Smooth muscle cell (in vitro differentiated cells): Measurements from ENCODE around the gene DNAI7. TPM values are rescaled to one million over a fixed set of nuclear protein-coding genes. Genes with fewer than 3 reads are reported as not detected.

Source experiments
- DNase-seq: peaks from one replicate; lab custom pipeline; 2025; ENCODE audit not compliant: unreplicated experiment; lab: John Stamatoyannopoulos, UW
- H2AFZ ChIP-seq: fragments of 200-600 bp; sonication (generic); 2 replicates; pipeline ENCODE4 v1.6.0; 2016; ENCODE audit warnings: antibody characterized with exemption, low read depth, mild to moderate bottlenecking
- H3F3A ChIP-seq: fragments of 200-600 bp; sonication (generic); 2 replicates; pipeline ENCODE4 v1.6.0; 2017; ENCODE audit warnings: antibody characterized with exemption, low read depth
- H3K27ac ChIP-seq: fragments of 200-600 bp; sonication (generic); 2 replicates; pipeline ENCODE4 v1.5.1; 2016; ENCODE audit warnings: low read depth, mild to moderate bottlenecking
- H3K27me3 ChIP-seq: fragments of 200-600 bp; sonication (generic); 2 replicates; pipeline ENCODE4 v1.6.1; 2016; ENCODE audit warnings: low read depth, mild to moderate bottlenecking
- H3K36me3 ChIP-seq: fragments of 200-600 bp; sonication (generic); 2 replicates; pipeline ENCODE4 v1.5.1; 2016; ENCODE audit warnings: low read depth
- H3K4me1 ChIP-seq: fragments of 200-600 bp; sonication (generic); 2 replicates; pipeline ENCODE4 v1.5.1; 2016; ENCODE audit warnings: low read depth
- H3K4me2 ChIP-seq: fragments of 200-600 bp; sonication (generic); 2 replicates; pipeline ENCODE4 v1.6.0; 2016; ENCODE audit warnings: mild to moderate bottlenecking
- H3K4me3 ChIP-seq: fragments of 200-600 bp; sonication (generic); 2 replicates; pipeline ENCODE4 v1.5.1; 2016; ENCODE audit warnings: mild to moderate bottlenecking
- H3K79me2 ChIP-seq: fragments of 200-600 bp; sonication (generic); 2 replicates; pipeline ENCODE4 v1.6.0; 2016; ENCODE audit warnings: low read depth, mild to moderate bottlenecking
- H3K9ac ChIP-seq: fragments of 200-600 bp; sonication (generic); 2 replicates; pipeline ENCODE4 v1.6.0; 2016; ENCODE audit warnings: low read depth
- H3K9me3 ChIP-seq: fragments of 200-600 bp; sonication (generic); replicated peaks from 2 replicates; pipeline ENCODE4 v1.5.1; 2016; ENCODE audit warnings: low read depth
- H4K20me1 ChIP-seq: fragments of 200-600 bp; sonication (generic); 2 replicates; pipeline ENCODE4 v1.6.0; 2016; ENCODE audit warnings: low read depth
- CTCF ChIP-seq: fragments of 200-600 bp; sonication (generic); IDR thresholded peaks from 2 replicates; pipeline ENCODE4 v1.5.1; 2017; ENCODE audit warnings: borderline replicate concordance, mild to moderate bottlenecking, antibody characterized with exemption; ENCODE audit not compliant: insufficient read depth, poor library complexity, severe bottlenecking
- WGBS: methylation state at CpG from one replicate; pipeline ENCODE4 v1.1.7; 2016; ENCODE audit warnings: low lambda C conversion rate; 5-methylcytosine and 5-hydroxymethylcytosine counted together
- polyA plus RNA-seq: library from polyadenylated mRNA; unstranded; fragments of >200 nt; fragmentation: Nextera tagmentation; extraction: Ambion mirVana; gene quantifications from 2 replicates; pipeline ENCODE4 v1.2.1, GENCODE V29; 2016
- total RNA-seq: library from RNA; depleted of rRNA; stranded (reverse); fragments of >200 nt; gene quantifications from 2 replicates; pipeline ENCODE4 v1.2.3, GENCODE V29; 2014

Gene DNAI7
- total and polyA plus RNA-seq, 2 experiments from 2014 or later: not detected

- Histone ChIP-seq H4K20me1 (no peaks in the 10 kb centered on the region), H2AFZ (no peak overlapping the region), H3F3A (no peaks in the 10 kb centered on the region), H3K79me2 (no peaks in the 10 kb centered on the region), H3K4me1 (no peaks in the 10 kb centered on the region), H3K36me3 (no peaks in the 10 kb centered on the region), H3K4me3 (no peak overlapping the region), H3K27ac (no peak overlapping the region), H3K27me3 (no peaks in the 10 kb centered on the region), H3K4me2 (no peak overlapping the region), H3K9me3 (no peaks in the 10 kb centered on the region), H3K9ac (no peak overlapping the region)
- WGBS: 91% methylated on average over 1 of the region's 1 CpG
- no peak for DNase-seq
- no peak for TF ChIP-seq CTCF
These were observed 123.6 kb downstream of the DNAI7 start for GRCh38 chr12:25071366-25071765.

- no peaks in the 10 kb centered on the region for H3K4me1 ChIP-seq
- H3K4me2 ChIP-seq: no peak overlapping the region
- H3K9ac ChIP-seq: no peak overlapping the region
- H3K27ac ChIP-seq: no peak overlapping the region
- TF ChIP-seq CTCF: no peak
- WGBS: 87% methylated on average over 2 of the region's 2 CpGs
- no peaks in the 10 kb centered on the region for H3K79me2 ChIP-seq
- H4K20me1 ChIP-seq: no peaks in the 10 kb centered on the region
- no peaks in the 10 kb centered on the region for H3K9me3 ChIP-seq
- no peaks in the 10 kb centered on the region for H3K36me3 ChIP-seq
- no peaks in the 10 kb centered on the region for H3K27me3 ChIP-seq
- H3F3A ChIP-seq: no peaks in the 10 kb centered on the region
- no peak overlapping the region for H3K4me3 ChIP-seq
- no peak for DNase-seq
- no peak overlapping the region for H2AFZ ChIP-seq
These were observed 125.7 kb downstream of the DNAI7 start for GRCh38 chr12:25069224-25069623.

- Histone ChIP-seq H2AFZ (no peak overlapping the region), H3K27me3 (no peaks in the 10 kb centered on the region), H3K79me2 (no peaks in the 10 kb centered on the region), H4K20me1 (no peaks in the 10 kb centered on the region), H3K9ac (no peak overlapping the region), H3K4me1 (no peaks in the 10 kb centered on the region), H3K4me3 (no peak overlapping the region), H3K27ac (no peak overlapping the region), H3F3A (no peaks in the 10 kb centered on the region), H3K4me2 (no peak overlapping the region), H3K36me3 (no peaks in the 10 kb centered on the region), H3K9me3 (no peaks in the 10 kb centered on the region)
- TF ChIP-seq CTCF: no peak
- no peak for DNase-seq
- WGBS: 69% methylated on average over 2 of the region's 2 CpGs
These were observed 129.9 kb downstream of the DNAI7 start for GRCh38 chr12:25065035-25065434.

- TF ChIP-seq CTCF: no peak
- Histone ChIP-seq H4K20me1 (no peaks in the 10 kb centered on the region), H3F3A (no peaks in the 10 kb centered on the region), H3K4me1 (no peaks in the 10 kb centered on the region), H3K4me3 (no peak overlapping the region), H3K36me3 (no peaks in the 10 kb centered on the region), H3K27ac (no peak overlapping the region), H3K27me3 (no peaks in the 10 kb centered on the region), H3K79me2 (no peaks in the 10 kb centered on the region), H2AFZ (no peak overlapping the region), H3K9me3 (no peaks in the 10 kb centered on the region), H3K4me2 (no peak overlapping the region), H3K9ac (no peak overlapping the region)
- WGBS: 68% methylated on average over 5 of the region's 5 CpGs
- no peak for DNase-seq
These were observed 130.9 kb downstream of the DNAI7 start for GRCh38 chr12:25063873-25064628.
